Pancreas (tissue), 10 donors: ENCODE results near the gene NPDC1. TPM values are rescaled to one million over a fixed set of nuclear protein-coding genes. Genes with fewer than 3 reads are reported as not detected.

Source experiments
- ATAC-seq, 4 donors: fragments of 200-7000 bp; cut with Tn5 transposase; one replicate each; pipeline versions ENCODE4 v1.8.0 to v1.9.1; 2020; ENCODE audit warnings: mild to moderate bottlenecking in 4 of 4, moderate library complexity in 4 of 4
- DNase-seq, 6 donors: peaks; one replicate each; pipeline ENCODE4 v3.0.0-alpha.2; 2020
- FAIRE-seq: peaks from 2 replicates; lab custom pipeline; 2012; peaks lifted over from hg19 to GRCh38; lab: Jason Lieb, UNC
- H3K27ac ChIP-seq, 4 donors: fragments of 200-600 bp; sonication (generic); 1 replicate in 3 of 4; 2 replicates in 1 of 4; pipeline versions ENCODE4 v1.5.0 to v1.8.0; 2020
- H3K27me3 ChIP-seq, 4 donors: fragments of 200-600 bp; one replicate each; pipeline ENCODE4 v1.8.0; 2021
- H3K36me3 ChIP-seq, 3 donors: fragments of 200-600 bp; sonication (generic) in 1 of 3; one replicate each; pipeline versions ENCODE4 v1.5.0 to v1.8.0; 2020 to 2021
- H3K4me1 ChIP-seq, 3 donors: fragments of 200-600 bp; one replicate each; pipeline ENCODE4 v1.8.0; 2021
- H3K4me3 ChIP-seq, 4 donors: fragments of 200-600 bp; sonication (generic) in 2 of 4; one replicate each; pipeline versions ENCODE4 v1.5.0 to v1.8.0; 2020 to 2021
- H3K9me3 ChIP-seq, 4 donors: fragments of 200-600 bp; one replicate each; pipeline ENCODE4 v1.8.0; 2021
- WGBS, 2 donors: extraction: QIAGEN DNeasy Blood & Tissue Kit; methylation state at CpG; one replicate each; pipeline ENCODE4 v1.1.7; 2013; 5-methylcytosine and 5-hydroxymethylcytosine counted together
- intact Hi-C, 3 donors: fragments of 100-400 bp; cut with DNase I; formaldehyde crosslinking; loops; one replicate each; pipeline versions ENCODE4 v1.11.1 to v1.14.2; 2022
- polyA plus RNA-seq, 2 donors: library from polyadenylated mRNA; stranded (reverse); fragments of 200-250 nt; gene quantifications; one replicate each; pipeline ENCODE4 v1.2.3, GENCODE V29; 2013
- total RNA-seq, 6 donors: library from RNA; stranded (reverse); fragmentation: NEBNext Ultra II Directional in 4 of 6; extraction: Animal tissue kit (Norgen Biotek cat#: 25700) in 4 of 6; gene quantifications; one replicate each; pipeline versions ENCODE4 v1.2.1 to v1.2.4, GENCODE V29; 2021 to 2023
- TF ChIP-seq, protein P1 (sequence below), 4 donors: fragments of 200-600 bp; sonication (generic) in 3 of 4; IDR thresholded peaks; one replicate each; pipeline versions ENCODE4 v1.5.0 to v1.8.0; 2021; ENCODE audit warnings: antibody characterized with exemption in 4 of 4
- donor health status: healthy with polysubstance abuse.
- donor health status: DM: no; HTN: no; CAD: no; lungs with moderate emphysema.
- donor health status: DM: no; HTN: no; CAD: no.
- donor health status: control.
- donor health status: control.
- donor health status: Bipolar disorder and iron deficiency.
- donor health status: DM: yes; HTN: yes; CAD: no.
- donor health status: DM: no; HTN: no; CAD: no.
- donor health status: DM: no; HTN: no; CAD: no.
- donor health status: DM: yes; HTN: yes; CAD: no.

Gene NPDC1
- total and polyA plus RNA-seq, 8 donors = 31.5 to 328 (median 47.5) TPM

DNA sequence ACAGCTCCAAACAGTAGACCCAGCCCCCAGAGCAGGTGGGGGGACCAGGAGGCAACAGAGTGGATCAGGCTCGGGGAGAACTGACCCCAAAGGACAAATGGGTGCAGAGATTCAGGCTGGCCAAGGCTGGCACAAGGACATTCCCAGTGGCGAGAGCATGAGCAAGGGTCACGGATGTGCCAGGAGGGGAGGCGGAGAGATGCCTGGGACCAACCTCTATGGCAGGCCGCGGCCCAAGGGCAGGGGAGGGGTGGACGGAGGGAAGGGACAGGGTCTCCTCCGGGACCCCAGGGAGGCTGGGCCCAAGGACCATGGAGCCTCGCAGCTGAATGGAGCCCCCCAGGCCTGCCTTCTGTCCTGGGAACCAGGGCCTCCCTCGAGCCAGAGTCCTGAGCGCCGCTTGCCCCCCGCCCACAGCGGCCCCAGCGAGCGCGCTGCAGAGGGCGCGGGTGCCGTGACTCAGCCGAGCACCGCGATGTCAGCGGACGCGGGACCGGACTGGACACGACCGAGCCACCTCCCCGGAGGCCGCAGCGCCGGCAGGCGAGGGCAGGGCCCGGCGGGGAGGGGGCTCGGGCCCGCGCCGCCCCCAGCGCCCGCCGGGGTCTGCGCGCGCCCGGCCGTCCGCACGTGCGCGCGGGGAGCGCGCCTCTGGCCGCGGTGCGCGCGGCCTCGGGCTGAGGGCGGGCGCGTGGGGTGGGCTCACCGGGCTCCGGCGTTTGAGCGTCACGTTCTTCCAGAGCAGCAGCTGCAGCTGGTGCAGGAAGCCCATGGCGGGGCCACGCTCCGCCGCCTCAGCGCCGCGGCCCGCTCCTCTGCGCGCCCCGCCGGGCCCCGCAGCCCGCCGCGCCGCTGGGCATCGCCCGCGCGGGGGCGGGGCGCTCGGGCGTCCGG is 18.4 kb downstream of the NPDC1 start, which contains the start of gene ABCA2:
Gene ABCA2 (minus strand): TSS at position 869 of the 894 bp plus-strand sequence. CDS start 97 bp downstream, at position 772.
- no peaks in the 10 kb centered on the region for H3K27me3 ChIP-seq
- 3% methylated on average over 48 to 95 of the region's 95 CpGs for WGBS, 2 donors
- intact Hi-C loops = loop anchor here in 1 of 3 donors (10.0 kb wide), 1 partner anchor 73 kb away; the partner anchor contains the start of gene LCN12
- ATAC-seq (no peak), FAIRE-seq (no peak), DNase-seq (no peak)
- H3K36me3 ChIP-seq = no peaks in the 10 kb centered on the region
- no peaks in the 10 kb centered on the region for H3K9me3 ChIP-seq
- TF ChIP-seq, protein P1, sequence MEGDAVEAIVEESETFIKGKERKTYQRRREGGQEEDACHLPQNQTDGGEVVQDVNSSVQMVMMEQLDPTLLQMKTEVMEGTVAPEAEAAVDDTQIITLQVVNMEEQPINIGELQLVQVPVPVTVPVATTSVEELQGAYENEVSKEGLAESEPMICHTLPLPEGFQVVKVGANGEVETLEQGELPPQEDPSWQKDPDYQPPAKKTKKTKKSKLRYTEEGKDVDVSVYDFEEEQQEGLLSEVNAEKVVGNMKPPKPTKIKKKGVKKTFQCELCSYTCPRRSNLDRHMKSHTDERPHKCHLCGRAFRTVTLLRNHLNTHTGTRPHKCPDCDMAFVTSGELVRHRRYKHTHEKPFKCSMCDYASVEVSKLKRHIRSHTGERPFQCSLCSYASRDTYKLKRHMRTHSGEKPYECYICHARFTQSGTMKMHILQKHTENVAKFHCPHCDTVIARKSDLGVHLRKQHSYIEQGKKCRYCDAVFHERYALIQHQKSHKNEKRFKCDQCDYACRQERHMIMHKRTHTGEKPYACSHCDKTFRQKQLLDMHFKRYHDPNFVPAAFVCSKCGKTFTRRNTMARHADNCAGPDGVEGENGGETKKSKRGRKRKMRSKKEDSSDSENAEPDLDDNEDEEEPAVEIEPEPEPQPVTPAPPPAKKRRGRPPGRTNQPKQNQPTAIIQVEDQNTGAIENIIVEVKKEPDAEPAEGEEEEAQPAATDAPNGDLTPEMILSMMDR (IDR thresholded peaks at IDR 0.05) = no peak
- peak within 1 kb of the TSS; percentile 13 to 54 (median 30) for H3K27ac ChIP-seq
- peaks cover 15 to 21% (median 17%) of the 10 kb centered on the region in 3 donors for H3K4me1 ChIP-seq
- H3K4me3 ChIP-seq = peak within 1 kb of the TSS; percentile 49 to 68 (median 58)

DNA sequence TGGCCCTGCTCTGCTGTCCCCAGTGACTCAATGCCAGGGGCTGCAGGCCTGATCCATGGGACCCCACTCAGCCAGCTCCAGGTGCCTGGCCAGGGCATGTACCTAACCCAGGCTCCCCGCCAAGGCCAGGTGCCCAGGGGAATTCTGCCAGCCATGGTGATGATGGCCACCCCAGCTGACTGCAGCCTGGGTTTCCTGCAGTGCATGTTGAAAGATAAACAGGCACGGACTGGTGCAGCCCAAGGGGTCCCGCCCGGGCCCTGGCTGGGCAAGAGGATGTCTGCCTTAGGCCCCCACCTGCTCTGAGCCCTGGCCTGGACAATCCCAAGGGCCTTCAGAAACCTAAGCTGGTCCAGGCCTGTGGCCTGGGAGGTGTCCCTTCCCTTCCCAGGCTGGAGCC is 19.1 kb downstream of the NPDC1 start:
- Histone ChIP-seq H3K4me3 (peak overlapping the region in 2 of 4 donors; percentile 54 to 64), H3K27me3 (no peaks in the 10 kb centered on the region), H3K4me1 (peaks cover 15 to 21% (median 17%) of the 10 kb centered on the region in 3 donors), H3K27ac (peak overlapping the region in 2 of 4 donors; percentile 17 to 28), H3K36me3 (no peaks in the 10 kb centered on the region), H3K9me3 (no peaks in the 10 kb centered on the region)
- FAIRE-seq (no peak), DNase-seq (peak; percentile 73 to 92 (median 80)), ATAC-seq (peak; percentile 27 to 63 (median 46))
- WGBS, 2 donors = 20 to 24% methylated on average over 4 of the region's 4 CpGs
- intact Hi-C loops = loop anchor here in 1 of 3 donors (10.0 kb wide), 1 partner anchor 72 kb away; the partner anchor contains the start of gene LCN12
- TF ChIP-seq, protein P1 (IDR thresholded peaks at IDR 0.05) = no peak

DNA sequence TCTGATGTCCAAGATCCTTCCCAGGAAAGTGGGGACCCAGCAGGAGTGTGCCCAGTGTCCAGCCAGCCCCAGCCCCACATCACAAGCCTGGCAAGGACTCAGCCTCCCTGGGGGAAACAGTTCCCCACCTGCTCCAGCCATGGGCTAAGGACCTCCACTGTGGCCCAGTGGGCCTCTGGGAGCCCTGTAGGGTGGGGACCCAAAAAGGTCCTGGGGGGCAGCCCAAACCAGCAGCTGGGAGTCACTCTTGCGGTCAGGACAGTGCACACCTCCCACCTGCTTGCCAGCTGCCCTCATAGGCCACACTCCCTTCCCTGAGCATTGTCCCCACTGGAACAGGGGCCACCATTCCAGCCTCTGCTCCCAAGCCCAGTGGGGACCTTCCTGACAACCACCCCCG is 19.6 kb downstream of the NPDC1 start:
- DNase-seq (no peak), ATAC-seq (no peak), FAIRE-seq (no peak)
- TF ChIP-seq, protein P1 (IDR thresholded peaks at IDR 0.05) = no peak
- intact Hi-C loops = loop anchor here in 1 of 3 donors (10.0 kb wide), 1 partner anchor 72 kb away; the partner anchor contains the start of gene LCN12
- no peaks in the 10 kb centered on the region for H3K27me3 ChIP-seq
- WGBS, 2 donors = 76 to 80% methylated on average over 2 of the region's 2 CpGs
- H3K4me1 ChIP-seq = peaks cover 15 to 21% (median 17%) of the 10 kb centered on the region in 3 donors
- H3K9me3 ChIP-seq = no peaks in the 10 kb centered on the region
- no peaks in the 10 kb centered on the region for H3K36me3 ChIP-seq
- H3K4me3 ChIP-seq = no peak overlapping the region
- peak overlapping the region in 1 of 4 donors; percentile 18 for H3K27ac ChIP-seq

DNA sequence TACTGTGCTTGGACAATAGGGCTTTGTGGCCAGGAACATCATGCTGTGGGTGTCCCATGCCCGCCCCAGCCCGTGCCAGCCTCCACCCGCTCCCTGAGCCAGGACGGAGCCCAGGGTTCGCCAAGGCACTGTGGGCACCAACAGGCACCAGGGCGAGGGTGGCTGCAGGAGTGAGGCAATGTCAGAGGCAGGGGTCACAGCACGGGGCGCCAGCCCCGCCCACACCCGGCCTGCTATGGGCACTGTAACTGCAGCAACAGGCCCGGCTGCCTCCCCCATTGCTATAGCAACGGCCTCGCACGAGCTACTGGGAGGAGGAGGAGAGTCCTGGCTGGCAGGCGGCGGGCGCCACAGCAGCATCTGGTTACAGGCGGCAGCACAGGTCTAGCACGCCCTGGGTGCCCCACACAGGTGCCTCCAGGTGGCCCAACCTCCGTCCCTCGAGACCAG is 20.4 kb downstream of the NPDC1 start:
- Histone ChIP-seq H3K4me3 (no peak overlapping the region), H3K9me3 (no peaks in the 10 kb centered on the region), H3K4me1 (peaks cover 15 to 21% (median 17%) of the 10 kb centered on the region in 3 donors), H3K36me3 (no peaks in the 10 kb centered on the region), H3K27me3 (no peaks in the 10 kb centered on the region), H3K27ac (peak overlapping the region in 1 of 4 donors; percentile 18)
- 65 to 68% methylated on average over 18 to 21 of the region's 21 CpGs for WGBS, 2 donors
- intact Hi-C loops = loop anchor here in 1 of 3 donors (10.0 kb wide), 1 partner anchor 71 kb away; the partner anchor contains the start of gene LCN12
- DNase-seq = peak in 3 of 6 donors; percentile 66 to 77 (median 69)
- FAIRE-seq = no peak
- TF ChIP-seq, protein P1 (IDR thresholded peaks at IDR 0.05) = no peak
- peak; percentile 7 to 49 (median 24) for ATAC-seq
